ENCODE data around the gene TNFRSF8. TPM values are rescaled to one million over a fixed set of nuclear protein-coding genes. Genes with fewer than 3 reads are reported as not detected.

TNFRSF8 gene
- total RNA-seq, 2 experiments from 2014 or later: 1.5 to 1.8 TPM

- peak overlapping the region; percentile 10 for H3K27ac Mint-ChIP-seq
- H3K4me1 Mint-ChIP-seq (ENCODE audit: low read depth): peaks cover 56% of the 10 kb centered on the region
- H3K4me3 Mint-ChIP-seq: no peak overlapping the region
- no peaks in the 10 kb centered on the region for H3K27me3 Mint-ChIP-seq
- ATAC-seq (no peak), DNase-seq (no peak)
- CTCF ChIA-PET: interaction anchor here (0.9 to 4.1 kb wide), 2 partner anchors 16 to 61 kb away, joined by 3 to 15 read pairs; no protein-coding TSS in a partner anchor
- H3K9me3 Mint-ChIP-seq: no peaks in the 10 kb centered on the region
- peaks cover 44% of the 10 kb centered on the region for H3K36me3 Mint-ChIP-seq (ENCODE audit: low read depth)
- POLR2A ChIA-PET: interaction anchor here (1.0 to 2.2 kb wide), 3 partner anchors 8 to 36 kb away, joined by 4 to 14 read pairs (median 4); no protein-coding TSS in a partner anchor
- intact Hi-C loops (cut with micrococcal nuclease): no loop called here
- TF ChIP-seq CTCF (IDR thresholded peaks at IDR 0.05): no peak
Measured at GRCh38 chr1:12185918-12186678, 123.0 kb downstream of the TNFRSF8 start.

- Mint-ChIP-seq H3K4me1 (ENCODE audit: low read depth) (peaks cover 52% of the 10 kb centered on the region), H3K27ac (peak overlapping the region; percentile 10), H3K4me3 (no peak overlapping the region), H3K9me3 (no peaks in the 10 kb centered on the region), H3K27me3 (no peaks in the 10 kb centered on the region), H3K36me3 (ENCODE audit: low read depth) (peaks cover 41% of the 10 kb centered on the region)
- intact Hi-C loops (cut with micrococcal nuclease): no loop called here
- no peak for DNase-seq
- ChIA-PET POLR2A (interaction anchor here (1.1 to 2.2 kb wide), 2 partner anchors 9 to 37 kb away, joined by 4 to 14 read pairs; no protein-coding TSS in a partner anchor), CTCF (interaction anchor here (0.9 to 4.1 kb wide), 2 partner anchors 15 to 62 kb away, joined by 3 to 15 read pairs; no protein-coding TSS in a partner anchor)
- no peak for ATAC-seq
- TF ChIP-seq CTCF (IDR thresholded peaks at IDR 0.05): no peak
Measured at GRCh38 chr1:12186679-12186985, 123.5 kb downstream of the TNFRSF8 start.

DNA sequence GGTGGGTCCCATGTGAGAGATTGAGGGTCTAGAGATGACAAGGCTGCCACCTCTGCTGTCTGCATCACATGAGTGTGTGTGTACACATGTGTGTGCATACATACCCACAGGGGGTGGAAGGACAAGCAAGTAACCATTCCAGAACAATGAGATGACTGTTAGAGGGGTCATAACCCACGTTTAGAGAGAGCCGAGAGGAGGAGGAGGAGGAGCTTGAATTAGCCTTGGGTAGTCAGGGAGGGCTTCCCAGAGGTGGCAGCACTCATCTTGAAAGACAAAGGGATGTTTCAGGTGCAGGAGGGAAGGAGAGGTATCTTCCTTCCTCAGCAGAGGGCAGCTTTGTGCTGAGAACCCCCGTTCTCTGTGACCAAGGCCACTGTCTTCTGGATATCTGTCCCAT, 125.0 kb downstream of the TNFRSF8 start:
- no peak for TF ChIP-seq CTCF (IDR thresholded peaks at IDR 0.05)
- ATAC-seq (no peak), DNase-seq (no peak)
- Mint-ChIP-seq H3K36me3 (ENCODE audit: low read depth) (peaks cover 42% of the 10 kb centered on the region), H3K4me1 (ENCODE audit: low read depth) (peaks cover 42% of the 10 kb centered on the region), H3K27me3 (no peaks in the 10 kb centered on the region), H3K9me3 (no peaks in the 10 kb centered on the region), H3K27ac (no peak overlapping the region), H3K4me3 (no peak overlapping the region)
- intact Hi-C loops (cut with micrococcal nuclease): no loop called here
- ChIA-PET CTCF (interaction anchor here (1.1 to 4.1 kb wide), 3 partner anchors 63 to 70 kb away, joined by 4 to 15 read pairs (median 5); no protein-coding TSS in a partner anchor), POLR2A (interaction anchor here (1.0 to 2.2 kb wide), 2 partner anchors 10 to 280 kb away, joined by 3 to 14 read pairs; no protein-coding TSS in a partner anchor)

GRCh38 chr1:12188657-12189327, 125.7 kb downstream of the TNFRSF8 start:
- Mint-ChIP-seq H3K9me3 (no peaks in the 10 kb centered on the region), H3K4me1 (ENCODE audit: low read depth) (peaks cover 41% of the 10 kb centered on the region), H3K27me3 (no peaks in the 10 kb centered on the region), H3K4me3 (no peak overlapping the region), H3K36me3 (ENCODE audit: low read depth) (peaks cover 43% of the 10 kb centered on the region), H3K27ac (no peak overlapping the region)
- TF ChIP-seq CTCF (IDR thresholded peaks at IDR 0.05): no peak
- intact Hi-C loops (cut with micrococcal nuclease): no loop called here
- ATAC-seq: no peak
- ChIA-PET CTCF (interaction anchor here (1.1 to 1.4 kb wide), 2 partner anchors 64 to 70 kb away, joined by 4 to 5 read pairs; no protein-coding TSS in a partner anchor), POLR2A (interaction anchor here (0.6 to 2.2 kb wide), 4 partner anchors 10 to 281 kb away, joined by 3 to 14 read pairs (median 3); no protein-coding TSS in a partner anchor)
- no peak for DNase-seq
